ENCODE measurements around the gene PPDPF. TPM values are rescaled to one million over a fixed set of nuclear protein-coding genes. Genes with fewer than 3 reads are reported as not detected.

PPDPF gene
- total and polyA plus RNA-seq, 11 donors = 182 to 442 (median 269) TPM

- intact Hi-C loops (cut with DNase I) = loop anchor here in 1 of 10 donors (10.0 kb wide), 1 partner anchor 85 kb away; no protein-coding TSS in a partner anchor
- Histone ChIP-seq H3K9me3 (no peaks in the 10 kb centered on the region), H3K36me3 (no peaks in the 10 kb centered on the region), H3K4me3 (no peak overlapping the region), H3K27me3 (peaks cover 0 to 12% (median 0%) of the 10 kb centered on the region in 9 donors), H3K4me1 (no peaks in the 10 kb centered on the region), H3K27ac (no peak overlapping the region)
- 80 to 87% (median 85%) methylated on average over 20 to 27 of the region's 27 CpGs for WGBS, 4 donors
- no peak for TF ChIP-seq CTCF (IDR thresholded peaks at IDR 0.05)
- no peak for TF ChIP-seq POLR2A (IDR thresholded peaks at IDR 0.05)
- ATAC-seq = peak in 1 of 4 donors; percentile 12
- peak in 3 of 5 donors; percentile 16 to 60 (median 30) for DNase-seq
Observed at GRCh38 chr20:63529180-63529860, 8.8 kb downstream of the PPDPF start.

DNA sequence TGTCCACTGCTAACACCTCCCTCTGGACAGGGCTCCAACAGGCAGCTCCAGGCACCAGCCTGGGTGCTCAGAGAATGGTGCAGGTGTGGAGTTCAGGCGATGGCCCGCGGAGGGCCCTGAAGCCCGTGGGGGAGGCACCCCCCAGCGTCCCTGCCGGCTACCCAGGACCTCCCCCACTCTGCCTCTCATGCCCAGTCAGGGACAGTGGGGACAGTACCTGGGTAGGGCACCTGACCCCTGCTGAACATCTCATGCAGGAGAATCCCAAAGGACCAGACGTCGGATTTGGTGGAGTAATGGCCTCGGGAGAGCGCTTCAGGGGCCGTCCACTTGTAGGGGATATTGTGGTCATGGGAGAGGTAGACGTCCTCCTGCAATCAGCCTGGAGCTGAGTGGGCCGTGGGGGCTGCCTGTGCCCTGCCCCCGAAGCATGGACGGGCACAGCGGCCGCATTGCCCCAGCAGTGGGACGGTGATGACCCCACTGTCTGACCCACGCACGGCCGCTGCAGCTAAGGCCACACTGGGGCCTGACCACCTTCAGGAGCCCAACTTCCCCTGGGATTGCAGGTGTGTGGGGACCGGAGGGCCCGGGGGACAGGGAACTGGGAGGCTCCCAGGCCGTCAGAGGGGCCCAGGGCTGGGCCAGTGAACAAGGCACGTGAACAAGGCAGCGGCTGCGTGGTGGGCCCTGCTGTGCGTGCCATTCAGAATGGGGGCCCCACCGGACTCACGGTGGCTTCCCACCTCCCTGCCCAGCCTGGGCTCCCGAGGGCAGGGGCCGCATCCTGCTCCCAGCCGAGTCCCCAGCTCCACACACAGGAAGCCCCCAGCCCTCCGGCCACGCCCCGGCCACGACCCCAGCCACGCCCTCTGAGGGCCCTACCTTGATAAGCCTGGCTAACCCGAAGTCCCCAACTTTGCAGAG lies 9.6 kb downstream of the PPDPF start:
- Histone ChIP-seq H3K36me3 (no peaks in the 10 kb centered on the region), H3K9me3 (no peaks in the 10 kb centered on the region), H3K4me3 (no peak overlapping the region), H3K4me1 (peaks cover 0 to 6% (median 0%) of the 10 kb centered on the region in 12 donors), H3K27me3 (peaks cover 0 to 20% (median 0%) of the 10 kb centered on the region in 9 donors), H3K27ac (no peak overlapping the region)
- ATAC-seq (peak in 1 of 4 donors; percentile 10), DNase-seq (peak in 4 of 5 donors; percentile 5 to 52 (median 20))
- TF ChIP-seq CTCF (IDR thresholded peaks at IDR 0.05) = no peak
- no peak for TF ChIP-seq POLR2A (IDR thresholded peaks at IDR 0.05)
- intact Hi-C loops (cut with DNase I) = loop anchor here in 3 of 10 donors (10.0 kb wide), 4 partner anchors 85 to 595 kb away; partner anchors contain the start of genes ABHD16B (in 1 of the 3) and TPD52L2 (in 1 of the 3)
- WGBS, 4 donors = 73 to 81% (median 79%) methylated on average over 18 to 39 of the region's 39 CpGs

DNA sequence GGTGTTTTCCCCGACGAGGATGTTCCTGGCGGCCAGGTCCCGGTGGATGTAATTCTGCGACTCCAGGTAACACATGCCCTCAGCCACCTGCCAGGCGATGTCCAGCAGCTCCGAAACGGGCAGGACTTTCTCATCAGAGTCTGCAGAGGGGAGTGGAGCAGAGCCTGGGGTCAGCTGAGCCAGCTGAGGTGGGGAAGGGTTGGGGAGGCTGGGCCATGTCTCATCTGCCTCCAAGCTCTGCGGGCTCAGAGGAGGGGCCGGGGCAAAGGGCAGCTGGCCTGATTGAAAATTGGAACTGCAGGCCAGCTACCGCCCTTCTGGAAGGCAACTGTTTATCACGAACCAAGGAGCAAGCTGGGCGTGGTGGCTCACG lies 10.2 kb downstream of the PPDPF start:
- peak in 3 of 5 donors; percentile 16 to 35 (median 23) for DNase-seq
- intact Hi-C loops (cut with DNase I) = loop anchor here in 2 of 10 donors (10.0 kb wide), 3 partner anchors 334 to 594 kb away; partner anchors contain the start of genes ABHD16B (in 1 of the 2) and TPD52L2 (in 1 of the 2)

More for the DNA sequence above, 10.2 kb downstream of the PPDPF start:
- H3K36me3 ChIP-seq = no peaks in the 10 kb centered on the region
- H3K27me3 ChIP-seq = peaks cover 0 to 23% (median 0%) of the 10 kb centered on the region in 9 donors
- H3K9me3 ChIP-seq = no peaks in the 10 kb centered on the region
- WGBS, 4 donors = 73 to 80% (median 74%) methylated on average over 12 to 14 of the region's 14 CpGs
- no peak overlapping the region for H3K4me3 ChIP-seq
- no peak overlapping the region for H3K27ac ChIP-seq
- ATAC-seq = no peak
- H3K4me1 ChIP-seq = peaks cover 0 to 9% (median 0%) of the 10 kb centered on the region in 12 donors
- no peak for TF ChIP-seq CTCF (IDR thresholded peaks at IDR 0.05)
- TF ChIP-seq POLR2A (IDR thresholded peaks at IDR 0.05) = no peak
